OCI-LY7 (cell line): ENCODE data around the gene SLC25A23.

Source experiments
- CTCF ChIP-seq: fragments of 200-600 bp; sonication (generic); conservative IDR thresholded peaks from 2 replicates; pipeline ENCODE4 v1.5.1; 2014; ENCODE audit warnings: mild to moderate bottlenecking, antibody characterized with exemption, low read length, moderate library complexity, mixed read lengths
- EZH2phosphoT487 ChIP-seq: fragments of 200-600 bp; sonication (generic); IDR thresholded peaks from 2 replicates; pipeline ENCODE4 v1.6.1; 2018; ENCODE audit warnings: low read depth, borderline replicate concordance, mild to moderate bottlenecking, mixed run types, antibody characterized with exemption, low read length, moderate library complexity, mixed read lengths

- TF ChIP-seq CTCF (peak; percentile 28), EZH2phosphoT487 (no peak)
Measured at GRCh38 chr19:6458695-6459261, 814 bp downstream of the SLC25A23 start.
